Hepatocyte (in vitro differentiated cells): ENCODE results near the gene ZDHHC13.

Experiments used
- CTCF ChIP-seq: fragments of 200-600 bp; sonication (generic); IDR thresholded peaks from 2 replicates; pipeline ENCODE4 v1.5.1; 2016; ENCODE audit warnings: antibody characterized with exemption, mild to moderate bottlenecking; ENCODE audit not compliant: poor library complexity
- EZH2 ChIP-seq: fragments of 200-600 bp; sonication (generic); IDR thresholded peaks from 2 replicates; pipeline ENCODE4 v1.6.1; 2016; ENCODE audit warnings: antibody characterized with exemption, mild to moderate bottlenecking, borderline replicate concordance

GRCh38 chr11:19161651-19162050 is 44.7 kb downstream of the ZDHHC13 start:
- TF ChIP-seq CTCF: no peak
- no peak for TF ChIP-seq EZH2
